Endothelial cell of umbilical vein (primary cell): ENCODE measurements around the gene TNFAIP8. TPM values are rescaled to one million over a fixed set of nuclear protein-coding genes. Genes with fewer than 3 reads are reported as not detected.

Experiments
- BruUV-seq: library from RNA; stranded (reverse); fragments of 400-500 nt; replicated peaks from 2 replicates; lab custom pipeline; 2021; lab: Mats Ljungman, UMichigan
- CTCF ChIA-PET: fragments of 300-600, 350-600 bp; sonication (Branson Sonifier 250); formaldehyde crosslinking; loops from one replicate; lab custom pipeline; 2021; ENCODE audit warnings: antibody characterized with exemption, inconsistent platforms; lab: Charles Lee
- POLR2A ChIA-PET: fragments of 300-600, 350-600 bp; sonication (Branson Sonifier 250); formaldehyde crosslinking; loops from one replicate; lab custom pipeline; 2021; ENCODE audit warnings: antibody characterized with exemption, inconsistent platforms; lab: Charles Lee
- DNase-seq: peaks from one replicate; pipeline ENCODE4 v3.0.0-alpha.2; 2011; ENCODE audit warnings: low read depth, low spot score
- FAIRE-seq: peaks from 2 replicates; lab custom pipeline; 2011; peaks lifted over from hg19 to GRCh38; lab: Jason Lieb, UNC
- H2AFZ ChIP-seq: 2 replicates; pipeline ENCODE4 v1.6.0; 2012; ENCODE audit warnings: low read depth, low read length, control low read depth, inconsistent platforms
- H3K27ac ChIP-seq: 2 replicates; pipeline ENCODE4 v1.5.1; 2011; ENCODE audit warnings: low read depth, mild to moderate bottlenecking, control low read depth, low read length, moderate library complexity; ENCODE audit not compliant: insufficient read depth
- H3K27me3 ChIP-seq, 2 experiments: 2 replicates each; pipeline versions ENCODE4 v1.6.0 to v1.6.1; 2011; ENCODE audit warnings: low read length in 2 of 2, mixed read lengths in 1 of 2; ENCODE audit not compliant: control insufficient read depth in 2 of 2, insufficient read depth in 2 of 2
- H3K36me3 ChIP-seq, 2 experiments: 2 replicates in 1 of 2; 3 replicates in 1 of 2; pipeline ENCODE4 v1.5.1; 2011; ENCODE audit warnings: low read length in 2 of 2, mild to moderate bottlenecking in 1 of 2, moderate library complexity in 1 of 2; ENCODE audit not compliant: control insufficient read depth in 2 of 2, insufficient read depth in 2 of 2; ENCODE audit errors: extremely low read depth in 1 of 2
- H3K4me1 ChIP-seq: 3 replicates; pipeline ENCODE4 v1.5.1; 2011; ENCODE audit warnings: mild to moderate bottlenecking, low read length; ENCODE audit not compliant: control insufficient read depth, insufficient read depth; ENCODE audit errors: extremely low read depth
- H3K4me2 ChIP-seq: 2 replicates; pipeline ENCODE4 v1.6.1; 2011; ENCODE audit warnings: low read length, control low read depth, mixed read lengths; ENCODE audit not compliant: insufficient read depth
- H3K4me3 ChIP-seq, 3 experiments: fragments of 200-600 bp in 1 of 3; sonication (generic), shearing (Covaris generic) in 1 of 3; replicated peaks in 1 of 3; 2 replicates each; pipeline ENCODE4 v1.5.1; 2011 to 2016; ENCODE audit warnings: control low read depth in 3 of 3, low read length in 3 of 3, mild to moderate bottlenecking in 2 of 3, inconsistent platforms in 1 of 3, low read depth in 1 of 3, moderate library complexity in 1 of 3; ENCODE audit not compliant: insufficient read depth in 1 of 3
- H3K79me2 ChIP-seq: 2 replicates; pipeline ENCODE4 v1.6.0; 2012; ENCODE audit warnings: low read length, inconsistent platforms; ENCODE audit not compliant: control insufficient read depth, insufficient read depth
- H3K9ac ChIP-seq: replicated peaks from 2 replicates; pipeline ENCODE3; 2011; ENCODE audit warnings: low read length, control low read depth; ENCODE audit not compliant: insufficient read depth; ENCODE audit errors: extremely low read depth
- H3K9me1 ChIP-seq: replicated peaks from 3 replicates; pipeline ENCODE4 v1.6.0; 2011; ENCODE audit warnings: mild to moderate bottlenecking, low read length; ENCODE audit not compliant: control insufficient read depth, insufficient read depth; ENCODE audit errors: extremely low read depth
- H3K9me3 ChIP-seq: replicated peaks from 2 replicates; pipeline ENCODE4 v1.5.1; 2012; ENCODE audit warnings: low read length, inconsistent platforms; ENCODE audit not compliant: control insufficient read depth, insufficient read depth
- H4K20me1 ChIP-seq: replicated peaks from 2 replicates; pipeline ENCODE3; 2011; ENCODE audit warnings: mild to moderate bottlenecking, low read length; ENCODE audit not compliant: control insufficient read depth, insufficient read depth; ENCODE audit errors: extremely low read depth
- EZH2 ChIP-seq: IDR thresholded peaks from 2 replicates; pipeline ENCODE4 v1.6.1; 2012; ENCODE audit warnings: borderline replicate concordance, low read depth, mild to moderate bottlenecking, moderate library complexity, low read length, inconsistent platforms; ENCODE audit not compliant: severe bottlenecking
- FOS ChIP-seq: IDR thresholded peaks from 2 replicates; pipeline ENCODE4 v1.6.1; 2011; ENCODE audit warnings: mild to moderate bottlenecking, low read length, moderate library complexity, borderline replicate concordance; ENCODE audit not compliant: insufficient read depth
- GATA2 ChIP-seq: IDR thresholded peaks from 2 replicates; pipeline ENCODE4 v1.7.0; 2011; ENCODE audit warnings: low read depth, mild to moderate bottlenecking, moderate library complexity, mixed read lengths, low read length; ENCODE audit not compliant: insufficient read length, insufficient read depth
- JUN ChIP-seq: IDR thresholded peaks from 2 replicates; pipeline ENCODE4 v1.6.1; 2011; ENCODE audit warnings: borderline replicate concordance, low read depth; ENCODE audit not compliant: insufficient read length, insufficient read depth
- MYC ChIP-seq: IDR thresholded peaks from one replicate; pipeline ENCODE4 v1.6.1; 2011; ENCODE audit warnings: mild to moderate bottlenecking, low read depth, low read length
- POLR2A ChIP-seq: IDR thresholded peaks from 2 replicates; pipeline ENCODE4 v1.6.1; 2012; ENCODE audit warnings: low read depth, mild to moderate bottlenecking, control low read depth, low read length
- POLR2AphosphoS5 ChIP-seq: IDR thresholded peaks from 2 replicates; pipeline ENCODE4 v1.6.1; 2012; ENCODE audit warnings: low read depth, mild to moderate bottlenecking, control low read depth, low read length, moderate library complexity; ENCODE audit not compliant: insufficient read depth
- dilution Hi-C: fragments of 300-500 bp; cut with MboI; formaldehyde crosslinking; loops from one replicate; pipeline ENCODE4 v1.15.0; 2019; ENCODE audit warnings: low sequenced_read_pairs; ENCODE audit not compliant: extremely low pct_ligation_motif_present
- intact Hi-C: fragments of 100-400 bp; cut with micrococcal nuclease; formaldehyde crosslinking; loops from one replicate; pipeline ENCODE4 v1.10.0; 2022
- polyA plus RNA-seq, 4 experiments: library from polyadenylated mRNA; depleted of rRNA in 3 of 4; stranded (reverse) in 3 of 4; unstranded in 1 of 4; fragments of >200 nt; gene quantifications; 2 replicates each; pipeline versions ENCODE4 v1.2.1 to v1.2.3, GENCODE V29; 2011 to 2012; ENCODE audit warnings: missing spikeins in 1 of 4
- total RNA-seq: library from RNA; stranded (reverse); gene quantifications from 2 replicates; pipeline ENCODE4 v1.2.3, GENCODE V29; 2021
- TF ChIP-seq, protein P1 (sequence below): IDR thresholded peaks from 2 replicates; pipeline ENCODE4 v1.6.1; 2011; ENCODE audit not compliant: insufficient read depth, insufficient read length
- TF ChIP-seq, protein P2 (sequence below), 2 donors: IDR thresholded peaks; 1 replicate in 1 of 2; 2 replicates in 1 of 2; pipeline ENCODE4 v1.5.1; 2011; ENCODE audit warnings: low read length in 2 of 2, mild to moderate bottlenecking in 2 of 2, moderate library complexity in 2 of 2, control low read depth in 1 of 2, inconsistent platforms in 1 of 2, low read depth in 1 of 2; ENCODE audit not compliant: insufficient read depth in 1 of 2; ENCODE audit errors: extremely low read depth in 1 of 2

TNFAIP8 gene
- total and polyA plus RNA-seq, 2 donors (not counting 3 experiments of a cell fraction or from before 2014, with no cell fraction given): 4.7 to 7.4 TPM

DNA sequence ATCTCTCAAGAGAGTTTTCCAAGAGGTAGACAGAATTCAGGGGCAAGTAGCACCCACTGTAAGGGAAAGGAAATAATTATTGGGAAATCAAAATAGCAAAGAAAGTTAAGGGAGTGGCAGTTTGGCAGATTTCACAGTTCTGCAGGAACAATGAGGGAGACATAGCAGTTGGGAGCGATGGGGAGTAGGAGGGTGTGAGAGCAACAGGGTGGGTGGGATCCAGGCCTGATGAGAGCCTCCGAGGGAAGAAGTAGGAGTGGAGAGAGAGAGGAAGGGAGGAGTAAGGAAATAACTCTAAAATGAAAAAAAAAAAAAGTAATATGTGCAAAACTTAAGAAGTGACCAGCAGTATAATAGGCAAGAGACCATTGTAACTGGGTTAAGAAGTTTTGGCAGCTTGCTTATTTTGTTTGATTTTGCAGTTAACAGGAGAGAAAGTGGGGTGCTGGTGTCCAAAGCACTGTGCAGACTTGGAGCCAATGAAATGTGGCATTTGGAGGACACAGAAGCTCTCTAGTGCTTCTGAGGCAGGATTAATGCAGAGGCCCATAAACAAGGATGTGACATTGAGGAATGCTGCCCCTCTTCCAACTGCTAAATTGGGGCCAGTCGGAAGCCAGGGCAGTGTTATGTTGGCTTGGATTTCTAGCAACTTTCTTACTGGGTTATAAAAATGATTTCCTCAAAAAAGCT is 10.2 kb downstream of the TNFAIP8 start:
- no peak overlapping the region for H3K27ac ChIP-seq
- H3K27me3 ChIP-seq: no peaks in the 10 kb centered on the region
- H3K9ac ChIP-seq: no peak overlapping the region
- dilution Hi-C loops (no loop called here), intact Hi-C loops (loop anchor here (2.0 kb wide), 1 partner anchor 17 kb away; no protein-coding TSS in a partner anchor)
- DNase-seq (no peak), FAIRE-seq (no peak)
- no peaks in the 10 kb centered on the region for H3K9me1 ChIP-seq
- ChIA-PET CTCF (interaction anchor here (1.1 kb wide), 1 partner anchor 45 kb away, joined by 3 read pairs; no protein-coding TSS in a partner anchor), POLR2A (no interaction called here)
- no peaks in the 10 kb centered on the region for H3K79me2 ChIP-seq
- no peak overlapping the region for H3K4me3 ChIP-seq
- no peak overlapping the region for H2AFZ ChIP-seq
- no TSS peak for BruUV-seq
- H3K36me3 ChIP-seq: no peaks in the 10 kb centered on the region
- H3K4me1 ChIP-seq: peaks cover 7% of the 10 kb centered on the region
- H4K20me1 ChIP-seq: no peaks in the 10 kb centered on the region
- no peaks in the 10 kb centered on the region for H3K9me3 ChIP-seq
- no peak overlapping the region for H3K4me2 ChIP-seq
- TF ChIP-seq, protein P1, sequence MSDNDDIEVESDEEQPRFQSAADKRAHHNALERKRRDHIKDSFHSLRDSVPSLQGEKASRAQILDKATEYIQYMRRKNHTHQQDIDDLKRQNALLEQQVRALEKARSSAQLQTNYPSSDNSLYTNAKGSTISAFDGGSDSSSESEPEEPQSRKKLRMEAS: no peak
- TF ChIP-seq EZH2 (no peak), POLR2A (no peak)
- TF ChIP-seq, protein P2, sequence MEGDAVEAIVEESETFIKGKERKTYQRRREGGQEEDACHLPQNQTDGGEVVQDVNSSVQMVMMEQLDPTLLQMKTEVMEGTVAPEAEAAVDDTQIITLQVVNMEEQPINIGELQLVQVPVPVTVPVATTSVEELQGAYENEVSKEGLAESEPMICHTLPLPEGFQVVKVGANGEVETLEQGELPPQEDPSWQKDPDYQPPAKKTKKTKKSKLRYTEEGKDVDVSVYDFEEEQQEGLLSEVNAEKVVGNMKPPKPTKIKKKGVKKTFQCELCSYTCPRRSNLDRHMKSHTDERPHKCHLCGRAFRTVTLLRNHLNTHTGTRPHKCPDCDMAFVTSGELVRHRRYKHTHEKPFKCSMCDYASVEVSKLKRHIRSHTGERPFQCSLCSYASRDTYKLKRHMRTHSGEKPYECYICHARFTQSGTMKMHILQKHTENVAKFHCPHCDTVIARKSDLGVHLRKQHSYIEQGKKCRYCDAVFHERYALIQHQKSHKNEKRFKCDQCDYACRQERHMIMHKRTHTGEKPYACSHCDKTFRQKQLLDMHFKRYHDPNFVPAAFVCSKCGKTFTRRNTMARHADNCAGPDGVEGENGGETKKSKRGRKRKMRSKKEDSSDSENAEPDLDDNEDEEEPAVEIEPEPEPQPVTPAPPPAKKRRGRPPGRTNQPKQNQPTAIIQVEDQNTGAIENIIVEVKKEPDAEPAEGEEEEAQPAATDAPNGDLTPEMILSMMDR (IDR thresholded peaks at IDR 0.05; ENCODE audit: extremely low read depth in 1 of 2, insufficient read depth in 1 of 2, low read depth in 1 of 2, low read length in 2 of 2): no peak

DNA sequence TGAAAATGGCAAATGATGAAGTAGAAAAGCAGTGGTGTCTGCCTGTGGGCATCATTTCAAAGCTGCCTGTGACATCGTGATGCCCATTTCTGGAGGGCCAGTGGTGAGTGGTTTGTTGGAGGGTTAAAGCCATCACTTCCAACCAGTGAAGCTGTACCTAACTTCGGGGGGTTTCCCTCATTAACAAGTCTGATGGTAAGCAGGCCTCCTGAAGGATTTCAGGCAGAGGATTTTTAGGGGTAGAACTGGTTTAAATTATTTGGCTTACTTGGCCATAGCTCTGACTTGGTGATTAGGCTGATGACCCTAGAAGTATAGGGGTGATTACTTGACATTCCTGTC is 10.7 kb downstream of the TNFAIP8 start:
- BruUV-seq: no TSS peak
- TF ChIP-seq POLR2AphosphoS5 (no peak), EZH2 (no peak), JUN (no peak), GATA2 (no peak), FOS (no peak), POLR2A (no peak), MYC (no peak)
- TF ChIP-seq, protein P2 (IDR thresholded peaks at IDR 0.05; ENCODE audit: extremely low read depth in 1 of 2, insufficient read depth in 1 of 2, low read depth in 1 of 2, low read length in 2 of 2): no peak
- TF ChIP-seq, protein P1: no peak
- no peaks in the 10 kb centered on the region for H4K20me1 ChIP-seq
- H3K9ac ChIP-seq: no peak overlapping the region
- FAIRE-seq (no peak), DNase-seq (no peak)
- ChIA-PET POLR2A (no interaction called here), CTCF (interaction anchor here (1.1 kb wide), 1 partner anchor 45 kb away, joined by 3 read pairs; no protein-coding TSS in a partner anchor)
- H3K36me3 ChIP-seq: no peaks in the 10 kb centered on the region
- H2AFZ ChIP-seq: no peak overlapping the region
- no peak overlapping the region for H3K27ac ChIP-seq
- H3K4me2 ChIP-seq: no peak overlapping the region
- no peaks in the 10 kb centered on the region for H3K79me2 ChIP-seq
- no peak overlapping the region for H3K4me3 ChIP-seq
- no peaks in the 10 kb centered on the region for H3K9me3 ChIP-seq
- H3K4me1 ChIP-seq: peaks cover 7% of the 10 kb centered on the region
- H3K9me1 ChIP-seq: no peaks in the 10 kb centered on the region
- no peaks in the 10 kb centered on the region for H3K27me3 ChIP-seq
- intact Hi-C loops (loop anchor here (2.0 kb wide), 1 partner anchor 16 kb away; no protein-coding TSS in a partner anchor), dilution Hi-C loops (no loop called here)
